ENCODE data around the gene NELFA. TPM values are rescaled to one million over a fixed set of nuclear protein-coding genes. Genes with fewer than 3 reads are reported as not detected.
"Not testable (repeated sequence)": the region's sequence is repeated elsewhere in the genome, so short reads cannot be mapped to it uniquely, and the experiment has no call there.

NELFA gene
- total and polyA plus RNA-seq, 11 donors: 8.1 to 14.9 (median 10.4) TPM

- no peak for ATAC-seq
- TF ChIP-seq POLR2A (IDR thresholded peaks at IDR 0.05): no peak
- TF ChIP-seq, protein P1, sequence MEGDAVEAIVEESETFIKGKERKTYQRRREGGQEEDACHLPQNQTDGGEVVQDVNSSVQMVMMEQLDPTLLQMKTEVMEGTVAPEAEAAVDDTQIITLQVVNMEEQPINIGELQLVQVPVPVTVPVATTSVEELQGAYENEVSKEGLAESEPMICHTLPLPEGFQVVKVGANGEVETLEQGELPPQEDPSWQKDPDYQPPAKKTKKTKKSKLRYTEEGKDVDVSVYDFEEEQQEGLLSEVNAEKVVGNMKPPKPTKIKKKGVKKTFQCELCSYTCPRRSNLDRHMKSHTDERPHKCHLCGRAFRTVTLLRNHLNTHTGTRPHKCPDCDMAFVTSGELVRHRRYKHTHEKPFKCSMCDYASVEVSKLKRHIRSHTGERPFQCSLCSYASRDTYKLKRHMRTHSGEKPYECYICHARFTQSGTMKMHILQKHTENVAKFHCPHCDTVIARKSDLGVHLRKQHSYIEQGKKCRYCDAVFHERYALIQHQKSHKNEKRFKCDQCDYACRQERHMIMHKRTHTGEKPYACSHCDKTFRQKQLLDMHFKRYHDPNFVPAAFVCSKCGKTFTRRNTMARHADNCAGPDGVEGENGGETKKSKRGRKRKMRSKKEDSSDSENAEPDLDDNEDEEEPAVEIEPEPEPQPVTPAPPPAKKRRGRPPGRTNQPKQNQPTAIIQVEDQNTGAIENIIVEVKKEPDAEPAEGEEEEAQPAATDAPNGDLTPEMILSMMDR (IDR thresholded peaks at IDR 0.05): no peak
- peaks cover 0 to 47% (median 17%) of the 10 kb centered on the region in 12 donors for H3K9me3 ChIP-seq
- H3K4me3 ChIP-seq: no peak overlapping the region
- WGBS, 4 donors: 95 to 98% (median 97%) methylated on average over 7 of the region's 7 CpGs
- intact Hi-C loops (cut with DNase I): no loop called here
- DNase-seq: no peak
- H3K36me3 ChIP-seq: peaks cover 0 to 20% (median 3%) of the 10 kb centered on the region in 9 donors
- H3K4me1 ChIP-seq: no peaks in the 10 kb centered on the region
- H3K27ac ChIP-seq: no peak overlapping the region
- H3K27me3 ChIP-seq: no peaks in the 10 kb centered on the region
These were observed 10.5 kb downstream of the NELFA start for GRCh38 chr4:1998296-1998695.

DNA sequence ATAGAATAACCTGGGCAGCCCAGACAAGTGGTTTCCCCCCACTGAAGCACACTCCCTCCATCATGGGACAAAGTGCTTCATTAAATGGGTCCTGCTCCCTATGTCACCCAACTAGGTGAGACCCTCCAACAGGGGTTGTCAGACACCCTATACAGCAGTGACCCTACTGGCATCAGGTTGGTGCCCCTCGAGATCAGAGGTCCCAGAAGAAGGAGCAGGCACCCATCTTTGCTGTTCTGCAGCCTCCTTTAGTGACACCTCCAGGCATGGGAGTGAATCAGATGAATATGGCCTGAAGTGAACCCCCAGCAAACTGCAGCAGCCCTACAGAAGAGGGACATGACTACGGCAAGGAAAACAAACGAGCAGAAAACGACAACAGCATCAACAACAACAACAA lies 11.1 kb downstream of the NELFA start:
- H3K4me3 ChIP-seq: no peak overlapping the region
- no peak for ATAC-seq
- TF ChIP-seq POLR2A (IDR thresholded peaks at IDR 0.05): no peak
- TF ChIP-seq, protein P1 (IDR thresholded peaks at IDR 0.05): no peak
- DNase-seq: no peak
- WGBS, 4 donors: 97 to 100% (median 98%) methylated on average over 4 of the region's 4 CpGs
- H3K27ac ChIP-seq: no peak overlapping the region
- H3K4me1 ChIP-seq: no peaks in the 10 kb centered on the region
- intact Hi-C loops (cut with DNase I): no loop called here
- peaks cover 0 to 14% (median 0%) of the 10 kb centered on the region in 9 donors for H3K36me3 ChIP-seq
- H3K27me3 ChIP-seq: no peaks in the 10 kb centered on the region
- peaks cover 0 to 47% (median 17%) of the 10 kb centered on the region in 12 donors for H3K9me3 ChIP-seq

- 66 to 88% (median 84%) methylated on average over 3 of the region's 3 CpGs for WGBS, 4 donors
- H3K4me1 ChIP-seq: no peaks in the 10 kb centered on the region
- DNase-seq: no peak
- no peak overlapping the region for H3K27ac ChIP-seq
- H3K4me3 ChIP-seq: no peak overlapping the region
- TF ChIP-seq, protein P1 (IDR thresholded peaks at IDR 0.05): no peak
- no peak for TF ChIP-seq POLR2A (IDR thresholded peaks at IDR 0.05)
- H3K27me3 ChIP-seq: no peaks in the 10 kb centered on the region
- no peak for ATAC-seq
- peaks cover 0 to 10% (median 0%) of the 10 kb centered on the region in 9 donors for H3K36me3 ChIP-seq
- intact Hi-C loops (cut with DNase I): no loop called here
- peaks cover 0 to 47% (median 17%) of the 10 kb centered on the region in 12 donors for H3K9me3 ChIP-seq
These were observed 11.7 kb downstream of the NELFA start for GRCh38 chr4:1996866-1997611.

GRCh38 chr4:1994938-1995337 lies 13.8 kb downstream of the NELFA start:
- Histone ChIP-seq H3K4me3 (no peak overlapping the region), H3K27me3 (no peaks in the 10 kb centered on the region), H3K36me3 (peaks cover 0 to 26% (median 16%) of the 10 kb centered on the region in 9 donors), H3K4me1 (no peaks in the 10 kb centered on the region), H3K27ac (no peak overlapping the region), H3K9me3 (peaks cover 0 to 41% (median 14%) of the 10 kb centered on the region in 12 donors)
- ATAC-seq (no peak), DNase-seq (no peak)
- intact Hi-C loops (cut with DNase I): no loop called here
- WGBS, 4 donors: 87 to 100% (median 93%) methylated on average over 1 of the region's 1 CpG
- no peak for TF ChIP-seq POLR2A (IDR thresholded peaks at IDR 0.05)
- TF ChIP-seq, protein P1 (IDR thresholded peaks at IDR 0.05): no peak

GRCh38 chr4:1993718-1994516 lies 14.9 kb downstream of the NELFA start:
- ATAC-seq; DNase-seq; H3K27ac ChIP-seq; H3K4me3 ChIP-seq; H3K27me3 ChIP-seq; H3K4me1 ChIP-seq; intact Hi-C loops (cut with DNase I): not testable (repeated sequence)
- Histone ChIP-seq H3K9me3 (peaks cover 0 to 31% (median 11%) of the 10 kb centered on the region in 12 donors), H3K36me3 (peaks cover 3 to 36% (median 26%) of the 10 kb centered on the region in 9 donors)
- WGBS, 4 donors: 95 to 98% (median 96%) methylated on average over 20 of the region's 20 CpGs

All from heart left ventricle (tissue), 16 donors.